Stomach (tissue), 9 donors: ENCODE data around the gene TPD52L3. TPM values are rescaled to one million over a fixed set of nuclear protein-coding genes. Genes with fewer than 3 reads are reported as not detected.
A peak's percentile ranks its signal among the peaks of the same experiment; 100 is the strongest.

Experiments
- DNase-seq, 2 donors: peaks; one replicate each; pipeline versions ENCODE4 v3.0.0 to v3.0.0-alpha.2; 2013 to 2019
- H3K27ac ChIP-seq, 5 donors: fragments of 200-600 bp in 4 of 5; sonication (generic) in 4 of 5; one replicate each; pipeline ENCODE4 v1.5.1; 2013 to 2019; ENCODE audit warnings: mild to moderate bottlenecking in 1 of 5, moderate library complexity in 1 of 5
- H3K27me3 ChIP-seq, 3 donors: fragments of 200-600 bp; sonication (generic); one replicate each; pipeline ENCODE4 v1.5.1; 2017 to 2019; ENCODE audit warnings: mixed run types in 1 of 3
- H3K36me3 ChIP-seq, 4 donors: fragments of 200-600 bp; sonication (generic); 1 replicate in 3 of 4; 2 replicates in 1 of 4; pipeline ENCODE4 v1.5.1; 2016 to 2019
- H3K4me1 ChIP-seq, 4 donors: fragments of 200-600 bp; sonication (generic); one replicate each; pipeline ENCODE4 v1.5.1; 2016 to 2019
- H3K4me3 ChIP-seq, 4 donors: fragments of 200-600 bp; sonication (generic) in 3 of 4; one replicate each; pipeline ENCODE4 v1.5.1; 2016 to 2019; ENCODE audit warnings: mild to moderate bottlenecking in 1 of 4
- H3K9me3 ChIP-seq, 4 donors: fragments of 200-600 bp; sonication (generic); one replicate each; pipeline ENCODE4 v1.5.1; 2016 to 2019
- EP300 ChIP-seq: sonication (generic); formaldehyde crosslinking; IDR thresholded peaks from one replicate; pipeline ENCODE4 v1.6.1; 2017; ENCODE audit warnings: antibody characterized with exemption
- POLR2A ChIP-seq, 4 donors: fragments of 450-650 bp; IDR thresholded peaks; one replicate each; pipeline ENCODE4 v1.6.1; 2016; ENCODE audit warnings: antibody characterized with exemption in 4 of 4, control low read depth in 2 of 4, mild to moderate bottlenecking in 1 of 4, moderate library complexity in 1 of 4
- POLR2AphosphoS5 ChIP-seq, 3 donors: sonication (generic); formaldehyde crosslinking; IDR thresholded peaks; one replicate each; pipeline ENCODE4 v1.6.1; 2016; ENCODE audit warnings: antibody characterized with exemption in 3 of 3
- WGBS, 5 donors: extraction: QIAGEN DNeasy Blood & Tissue Kit in 3 of 5; methylation state at CpG; one replicate each; pipeline versions ENCODE4 v1.1.5 to v1.1.7; 2013 to 2018; 5-methylcytosine and 5-hydroxymethylcytosine counted together
- intact Hi-C: fragments of 100-400 bp; cut with DNase I; formaldehyde crosslinking; loops from one replicate; pipeline ENCODE4 v1.15.1; 2023; ENCODE audit warnings: low total_unique reads
- polyA plus RNA-seq, 3 donors: library from polyadenylated mRNA; stranded (reverse); fragments of 200-250 nt; gene quantifications; one replicate each; pipeline ENCODE4 v1.2.3, GENCODE V29; 2013
- total RNA-seq, 5 donors: library from RNA; depleted of rRNA; stranded (reverse); fragments of >200 nt; gene quantifications; one replicate each; pipeline versions ENCODE4 v1.1.0 to v1.2.3, GENCODE V29; 2014 to 2016
- TF ChIP-seq, protein P1 (sequence below), 7 experiments: fragments of 450-650 bp in 4 of 7; fragments of 200-600 bp in 3 of 7; sonication (generic) in 3 of 7; IDR thresholded peaks; one replicate each; pipeline ENCODE4 v1.5.1; 2016 to 2019; ENCODE audit warnings: antibody characterized with exemption in 7 of 7, control low read depth in 2 of 7, mild to moderate bottlenecking in 1 of 7
- donor health status: healthy with polysubstance abuse.
- donor health status: Bipolar disorder and iron deficiency.
- donor health status: healthy.

The TPD52L3 gene
- total and polyA plus RNA-seq, 8 donors, result not detected

DNA sequence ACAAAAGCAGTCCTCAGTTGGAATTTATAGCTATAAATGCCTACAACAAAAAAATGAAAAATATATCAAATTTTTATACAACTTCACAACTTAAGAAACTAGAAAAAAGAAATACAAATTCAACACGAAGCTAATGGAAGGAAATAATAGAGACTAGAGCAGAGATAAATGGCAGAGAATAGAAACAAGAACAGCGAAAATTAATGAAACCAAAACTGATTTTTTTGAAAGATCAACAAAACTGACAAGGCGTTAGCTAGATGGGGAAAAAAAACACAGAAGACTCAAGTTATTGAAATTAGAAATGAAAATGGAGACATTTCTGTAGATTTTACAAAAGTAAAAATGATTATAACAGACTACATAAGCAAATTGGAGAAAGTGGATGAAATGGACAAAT is 20.6 kb downstream of the TPD52L3 start:
- intact Hi-C loops, result no loop called here
- Histone ChIP-seq H3K27me3 (no peaks in the 10 kb centered on the region), H3K36me3 (no peaks in the 10 kb centered on the region), H3K27ac (no peak overlapping the region), H3K4me3 (no peak overlapping the region), H3K4me1 (no peaks in the 10 kb centered on the region), H3K9me3 (no peaks in the 10 kb centered on the region)
- TF ChIP-seq POLR2AphosphoS5 (IDR thresholded peaks at IDR 0.05), result no peak
- no peak for TF ChIP-seq EP300
- TF ChIP-seq, protein P1, sequence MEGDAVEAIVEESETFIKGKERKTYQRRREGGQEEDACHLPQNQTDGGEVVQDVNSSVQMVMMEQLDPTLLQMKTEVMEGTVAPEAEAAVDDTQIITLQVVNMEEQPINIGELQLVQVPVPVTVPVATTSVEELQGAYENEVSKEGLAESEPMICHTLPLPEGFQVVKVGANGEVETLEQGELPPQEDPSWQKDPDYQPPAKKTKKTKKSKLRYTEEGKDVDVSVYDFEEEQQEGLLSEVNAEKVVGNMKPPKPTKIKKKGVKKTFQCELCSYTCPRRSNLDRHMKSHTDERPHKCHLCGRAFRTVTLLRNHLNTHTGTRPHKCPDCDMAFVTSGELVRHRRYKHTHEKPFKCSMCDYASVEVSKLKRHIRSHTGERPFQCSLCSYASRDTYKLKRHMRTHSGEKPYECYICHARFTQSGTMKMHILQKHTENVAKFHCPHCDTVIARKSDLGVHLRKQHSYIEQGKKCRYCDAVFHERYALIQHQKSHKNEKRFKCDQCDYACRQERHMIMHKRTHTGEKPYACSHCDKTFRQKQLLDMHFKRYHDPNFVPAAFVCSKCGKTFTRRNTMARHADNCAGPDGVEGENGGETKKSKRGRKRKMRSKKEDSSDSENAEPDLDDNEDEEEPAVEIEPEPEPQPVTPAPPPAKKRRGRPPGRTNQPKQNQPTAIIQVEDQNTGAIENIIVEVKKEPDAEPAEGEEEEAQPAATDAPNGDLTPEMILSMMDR (IDR thresholded peaks at IDR 0.05), result no peak
- no peak for TF ChIP-seq POLR2A (IDR thresholded peaks at IDR 0.05)
- 73 to 83% (median 77%) methylated on average over 3 of the region's 3 CpGs for WGBS, 5 donors
- DNase-seq, result no peak

DNA sequence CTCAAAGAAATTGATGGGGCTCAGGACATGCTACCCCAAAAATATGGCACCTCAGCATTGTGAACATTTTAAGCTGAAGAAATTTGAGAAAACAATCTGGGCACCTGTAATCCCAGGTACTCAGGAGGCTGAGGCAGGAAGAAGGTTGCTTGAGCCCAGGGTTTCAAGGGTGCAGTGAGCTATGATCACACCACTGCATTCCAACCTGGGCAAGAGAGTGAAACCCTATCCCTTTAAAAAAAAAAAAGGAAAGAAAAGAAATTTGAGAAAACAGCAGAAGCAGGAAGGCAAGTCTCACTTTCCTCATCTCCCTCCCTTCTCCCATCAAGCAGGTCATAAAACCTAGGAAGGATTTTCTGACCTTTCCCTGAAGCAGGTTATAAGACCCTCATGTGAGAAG is 23.6 kb downstream of the TPD52L3 start:
- Histone ChIP-seq H3K4me1 (peaks cover 0 to 4% (median 0%) of the 10 kb centered on the region in 4 donors), H3K4me3 (no peak overlapping the region), H3K36me3 (no peaks in the 10 kb centered on the region), H3K27me3 (no peaks in the 10 kb centered on the region), H3K27ac (no peak overlapping the region), H3K9me3 (no peaks in the 10 kb centered on the region)
- TF ChIP-seq EP300 (no peak), POLR2A (IDR thresholded peaks at IDR 0.05) (no peak), POLR2AphosphoS5 (IDR thresholded peaks at IDR 0.05) (no peak)
- TF ChIP-seq, protein P1 (IDR thresholded peaks at IDR 0.05), result no peak
- DNase-seq, result no peak
- intact Hi-C loops, result no loop called here

DNA sequence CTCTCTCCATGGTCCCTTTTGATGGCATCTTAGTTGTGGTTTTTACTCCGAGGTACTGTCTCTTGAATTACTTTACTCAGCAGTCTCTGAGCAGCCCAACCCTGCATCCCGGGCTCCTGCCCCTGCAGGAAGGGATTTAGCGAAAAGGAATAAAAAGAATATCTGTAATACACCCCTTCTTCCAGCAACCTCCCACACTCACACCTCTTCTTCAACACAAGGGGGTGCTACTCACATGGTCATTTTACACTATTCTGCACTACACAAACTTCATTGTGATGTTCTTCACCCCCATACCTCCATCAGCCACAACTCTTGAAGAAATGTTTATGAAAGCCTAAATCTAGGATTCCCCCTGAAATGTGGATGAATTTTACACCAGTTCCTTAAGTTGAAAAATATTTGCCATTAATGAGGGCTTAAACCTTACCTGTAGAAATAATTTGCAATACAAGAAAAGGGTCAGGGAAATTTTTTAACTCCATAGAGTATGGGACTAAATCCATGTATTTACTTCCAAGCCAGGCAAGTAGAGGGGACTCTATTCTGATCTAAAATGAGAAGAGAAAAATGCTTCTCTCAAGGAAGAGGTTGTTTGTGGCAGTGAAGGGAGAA is 26.0 kb downstream of the TPD52L3 start:
- H3K4me3 ChIP-seq, result no peak overlapping the region

DNA sequence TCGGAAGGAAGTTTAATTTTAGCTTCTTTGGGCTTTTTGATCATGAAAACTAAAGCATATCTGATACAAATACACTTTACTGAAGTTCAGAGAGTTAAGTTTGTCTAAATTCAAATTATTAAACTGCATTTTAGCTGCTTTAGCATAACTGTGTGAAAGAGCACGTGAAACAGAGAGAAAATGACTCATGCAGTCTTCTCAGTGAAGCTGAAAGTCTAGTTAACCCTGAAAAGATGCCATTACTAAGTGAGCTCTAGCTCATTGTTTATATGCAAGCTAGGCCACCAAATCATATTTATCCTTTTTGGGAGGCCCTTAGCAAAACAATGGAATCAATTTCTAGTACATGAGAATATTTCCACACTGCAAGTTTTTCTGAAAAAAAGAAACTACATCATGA is 27.6 kb downstream of the TPD52L3 start:
- intact Hi-C loops, result loop anchor here (5.0 kb wide), 1 partner anchor 207 kb away; no protein-coding TSS in a partner anchor
- no peaks in the 10 kb centered on the region for H3K27me3 ChIP-seq
- H3K36me3 ChIP-seq, result no peaks in the 10 kb centered on the region
- no peak overlapping the region for H3K4me3 ChIP-seq
- H3K4me1 ChIP-seq, result peaks cover 0 to 4% (median 0%) of the 10 kb centered on the region in 4 donors
- H3K9me3 ChIP-seq, result no peaks in the 10 kb centered on the region
- DNase-seq, result peak in 1 of 2 donors; percentile 20
- WGBS, 5 donors, result 48 to 65% (median 54%) methylated on average over 2 of the region's 2 CpGs
- TF ChIP-seq EP300, result no peak
- no peak for TF ChIP-seq POLR2AphosphoS5 (IDR thresholded peaks at IDR 0.05)
- TF ChIP-seq, protein P1 (IDR thresholded peaks at IDR 0.05), result no peak
- TF ChIP-seq POLR2A (IDR thresholded peaks at IDR 0.05), result no peak
- H3K27ac ChIP-seq, result no peak overlapping the region

More for the DNA sequence above, 26.0 kb downstream of the TPD52L3 start:
- no peaks in the 10 kb centered on the region for H3K9me3 ChIP-seq
- peaks cover 0 to 4% (median 0%) of the 10 kb centered on the region in 4 donors for H3K4me1 ChIP-seq
- no peaks in the 10 kb centered on the region for H3K27me3 ChIP-seq
- no peaks in the 10 kb centered on the region for H3K36me3 ChIP-seq
- peak in 1 of 2 donors; percentile 81 for DNase-seq
- WGBS, 5 donors, result 3 to 30% (median 11%) methylated on average over 3 of the region's 3 CpGs
- intact Hi-C loops, result no loop called here
- TF ChIP-seq, protein P1 (IDR thresholded peaks at IDR 0.05), result peak in 5 of 7 experiments; percentile 53 to 83 (median 75)
- TF ChIP-seq POLR2A (IDR thresholded peaks at IDR 0.05), result no peak
- H3K27ac ChIP-seq, result no peak overlapping the region
